ENCODE measurements around the gene FBN1.

- no peak for TF ChIP-seq POLR2A (IDR thresholded peaks at IDR 0.05)
- TF ChIP-seq CTCF (IDR thresholded peaks at IDR 0.05), result no peak
Measured at GRCh38 chr15:48634096-48634495, 11.4 kb downstream of the FBN1 start.

All from upper lobe of left lung (tissue), 4 donors.